ENCODE results near the gene MAG.

- TF ChIP-seq EZH2phosphoT487 (IDR thresholded peaks at IDR 0.05; ENCODE audit: low read depth), result no peak
- TF ChIP-seq CTCF (IDR thresholded peaks at IDR 0.05; ENCODE audit: low read depth, low read length), result no peak
Observed at GRCh38 chr19:35290381-35291127, 1.4 kb upstream of the MAG start.

Measured in OCI-LY3 (cell line).